ENCODE measurements around the gene DIP2C. TPM values are rescaled to one million over a fixed set of nuclear protein-coding genes. Genes with fewer than 3 reads are reported as not detected.

DIP2C gene
- total RNA-seq, 2 experiments from 2014 or later = 0.85 to 0.95 TPM

DNA sequence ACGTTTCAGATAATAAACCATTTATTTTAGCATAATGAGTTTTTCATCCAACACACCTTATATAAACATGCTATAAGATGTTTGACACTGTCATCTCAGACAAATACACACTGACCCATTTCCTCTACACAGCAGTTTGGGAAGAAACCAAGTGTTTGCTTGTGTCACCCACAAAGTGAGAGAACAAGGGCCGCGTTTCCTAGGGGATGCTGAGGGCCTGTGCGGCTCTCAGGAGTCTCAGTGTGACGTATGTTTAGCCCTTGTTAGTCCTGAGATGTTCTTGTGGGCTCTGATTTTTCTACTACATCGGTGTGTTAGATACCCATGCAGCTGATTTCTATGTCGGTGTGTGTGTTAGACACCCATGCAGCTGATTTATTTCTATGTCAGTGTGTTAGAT is 266.3 kb downstream of the DIP2C start:
- H3K4me3 Mint-ChIP-seq = no peak overlapping the region
- CTCF ChIA-PET = no interaction called here
- no peak for ATAC-seq
- TF ChIP-seq, protein P1, sequence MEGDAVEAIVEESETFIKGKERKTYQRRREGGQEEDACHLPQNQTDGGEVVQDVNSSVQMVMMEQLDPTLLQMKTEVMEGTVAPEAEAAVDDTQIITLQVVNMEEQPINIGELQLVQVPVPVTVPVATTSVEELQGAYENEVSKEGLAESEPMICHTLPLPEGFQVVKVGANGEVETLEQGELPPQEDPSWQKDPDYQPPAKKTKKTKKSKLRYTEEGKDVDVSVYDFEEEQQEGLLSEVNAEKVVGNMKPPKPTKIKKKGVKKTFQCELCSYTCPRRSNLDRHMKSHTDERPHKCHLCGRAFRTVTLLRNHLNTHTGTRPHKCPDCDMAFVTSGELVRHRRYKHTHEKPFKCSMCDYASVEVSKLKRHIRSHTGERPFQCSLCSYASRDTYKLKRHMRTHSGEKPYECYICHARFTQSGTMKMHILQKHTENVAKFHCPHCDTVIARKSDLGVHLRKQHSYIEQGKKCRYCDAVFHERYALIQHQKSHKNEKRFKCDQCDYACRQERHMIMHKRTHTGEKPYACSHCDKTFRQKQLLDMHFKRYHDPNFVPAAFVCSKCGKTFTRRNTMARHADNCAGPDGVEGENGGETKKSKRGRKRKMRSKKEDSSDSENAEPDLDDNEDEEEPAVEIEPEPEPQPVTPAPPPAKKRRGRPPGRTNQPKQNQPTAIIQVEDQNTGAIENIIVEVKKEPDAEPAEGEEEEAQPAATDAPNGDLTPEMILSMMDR (IDR thresholded peaks at IDR 0.05) = no peak
- POLR2A ChIA-PET = no interaction called here
- DNase-seq = no peak
- no peaks in the 10 kb centered on the region for H3K9me3 Mint-ChIP-seq
- intact Hi-C loops (cut with micrococcal nuclease) = no loop called here
- H3K4me1 Mint-ChIP-seq (ENCODE audit: low read depth) = no peaks in the 10 kb centered on the region
- H3K36me3 Mint-ChIP-seq (ENCODE audit: low read depth) = no peaks in the 10 kb centered on the region
- H3K27me3 Mint-ChIP-seq = no peaks in the 10 kb centered on the region
- H3K27ac Mint-ChIP-seq = no peak overlapping the region

DNA sequence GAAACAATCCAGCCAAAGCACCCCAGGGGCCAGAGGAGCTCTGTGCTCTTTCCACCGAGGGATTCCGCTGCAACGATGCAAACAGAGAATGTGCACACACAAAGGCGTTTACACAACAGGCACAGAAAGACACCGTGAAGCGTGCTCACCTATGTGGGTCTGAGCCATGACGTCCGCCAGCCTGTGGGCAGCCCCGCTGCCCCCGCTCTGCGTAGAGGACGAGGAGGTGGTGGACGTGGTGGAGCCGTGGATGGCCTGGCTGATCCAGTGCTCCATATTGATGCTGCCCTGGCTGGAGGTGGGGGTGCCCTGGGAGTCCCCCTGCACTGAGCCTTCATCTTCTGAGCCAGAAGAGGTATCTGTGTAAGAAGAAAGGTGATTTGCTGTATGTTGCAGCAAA is 266.8 kb downstream of the DIP2C start:
- Mint-ChIP-seq H3K4me3 (no peak overlapping the region), H3K4me1 (ENCODE audit: low read depth) (no peaks in the 10 kb centered on the region), H3K36me3 (ENCODE audit: low read depth) (no peaks in the 10 kb centered on the region), H3K9me3 (no peaks in the 10 kb centered on the region), H3K27me3 (no peaks in the 10 kb centered on the region), H3K27ac (no peak overlapping the region)
- intact Hi-C loops (cut with micrococcal nuclease) = no loop called here
- no peak for ATAC-seq
- no peak for DNase-seq
- ChIA-PET CTCF (no interaction called here), POLR2A (no interaction called here)
- TF ChIP-seq, protein P1 (IDR thresholded peaks at IDR 0.05) = no peak

DNA sequence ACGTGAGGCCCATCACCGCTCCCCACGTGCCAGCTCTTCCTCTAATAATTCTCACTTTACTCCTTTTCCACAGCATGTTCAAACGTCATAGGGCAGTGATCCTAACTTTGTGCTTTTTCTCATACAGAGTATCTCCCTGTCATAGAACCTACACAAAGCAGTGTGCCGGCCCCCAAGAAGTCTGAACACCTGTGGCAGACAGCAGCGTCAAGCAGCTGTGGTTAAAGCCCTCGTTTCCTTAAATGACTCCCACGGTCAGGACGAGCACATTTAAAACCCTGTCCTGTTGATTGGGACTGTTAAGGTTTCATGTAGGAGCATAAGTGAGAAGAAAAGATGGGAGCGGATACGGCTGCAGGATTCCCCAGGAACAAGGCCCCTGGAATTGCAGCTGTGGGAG is 267.2 kb downstream of the DIP2C start:
- CTCF ChIA-PET = no interaction called here

GRCh38 chr10:421170-421569 is 268.3 kb downstream of the DIP2C start:
- CTCF ChIA-PET = no interaction called here
- Mint-ChIP-seq H3K27ac (no peak overlapping the region), H3K36me3 (ENCODE audit: low read depth) (no peaks in the 10 kb centered on the region), H3K9me3 (no peaks in the 10 kb centered on the region), H3K4me3 (no peak overlapping the region), H3K27me3 (no peaks in the 10 kb centered on the region), H3K4me1 (ENCODE audit: low read depth) (no peaks in the 10 kb centered on the region)
- ATAC-seq (no peak), DNase-seq (no peak)
- intact Hi-C loops (cut with micrococcal nuclease) = no loop called here
- POLR2A ChIA-PET = no interaction called here
- TF ChIP-seq, protein P1 (IDR thresholded peaks at IDR 0.05) = no peak

More for the DNA sequence above, 267.2 kb downstream of the DIP2C start:
- Mint-ChIP-seq H3K4me3 (no peak overlapping the region), H3K4me1 (ENCODE audit: low read depth) (no peaks in the 10 kb centered on the region), H3K27me3 (no peaks in the 10 kb centered on the region), H3K9me3 (no peaks in the 10 kb centered on the region), H3K27ac (no peak overlapping the region), H3K36me3 (ENCODE audit: low read depth) (no peaks in the 10 kb centered on the region)
- POLR2A ChIA-PET = no interaction called here
- intact Hi-C loops (cut with micrococcal nuclease) = no loop called here
- DNase-seq = no peak
- no peak for ATAC-seq
- TF ChIP-seq, protein P1 (IDR thresholded peaks at IDR 0.05) = no peak

- DNase-seq (no peak), ATAC-seq (no peak)
- TF ChIP-seq, protein P1 (IDR thresholded peaks at IDR 0.05) = no peak
- Mint-ChIP-seq H3K4me1 (ENCODE audit: low read depth) (no peaks in the 10 kb centered on the region), H3K27me3 (no peaks in the 10 kb centered on the region), H3K9me3 (no peaks in the 10 kb centered on the region), H3K4me3 (no peak overlapping the region), H3K36me3 (ENCODE audit: low read depth) (no peaks in the 10 kb centered on the region), H3K27ac (no peak overlapping the region)
- intact Hi-C loops (cut with micrococcal nuclease) = no loop called here
- CTCF ChIA-PET = no interaction called here
- POLR2A ChIA-PET = no interaction called here
These were observed 269.0 kb downstream of the DIP2C start for GRCh38 chr10:420154-421121.
